HepG2 (cell line): ENCODE data around the gene RPL6. TPM values are rescaled to one million over a fixed set of nuclear protein-coding genes. Genes with fewer than 3 reads are reported as not detected.

Experiments used
- ATF2 ChIP-seq: sonication (generic); formaldehyde crosslinking; IDR thresholded peaks from 2 replicates; pipeline ENCODE4 v1.4.0; 2020; ENCODE audit warnings: missing genetic modification reagents
- CREM ChIP-seq, 2 experiments: sonication (generic) in 1 of 2; formaldehyde crosslinking in 1 of 2; IDR thresholded peaks; 2 replicates each; pipeline versions ENCODE4 v1.4.0 to v1.6.1; 2016 to 2020; ENCODE audit warnings: antibody characterized with exemption in 1 of 2, mild to moderate bottlenecking in 1 of 2, missing genetic modification reagents in 1 of 2
- FOXA3 ChIP-seq: IDR thresholded peaks from 2 replicates; pipeline ENCODE4 v1.6.1; 2016; ENCODE audit warnings: missing genetic modification reagents, missing compliant biosample characterization
- GTF3A ChIP-seq: sonication (generic); formaldehyde crosslinking; conservative IDR thresholded peaks from 2 replicates; pipeline ENCODE4 v1.4.0; 2020; ENCODE audit warnings: mild to moderate bottlenecking, missing genetic modification reagents
- HDAC1 ChIP-seq: sonication (generic); formaldehyde crosslinking; IDR thresholded peaks from 2 replicates; pipeline ENCODE4 v1.5.1; 2020; ENCODE audit warnings: mild to moderate bottlenecking, missing genetic modification reagents
- HNRNPL ChIP-seq: fragments of 200-400 bp; formaldehyde crosslinking; IDR thresholded peaks from 2 replicates; pipeline ENCODE4 v1.6.1; 2017; ENCODE audit warnings: mild to moderate bottlenecking, low read depth, low read length
- IKZF5 ChIP-seq: IDR thresholded peaks from 2 replicates; pipeline ENCODE4 v1.6.1; 2018; ENCODE audit warnings: missing genetic modification reagents, mild to moderate bottlenecking, missing compliant biosample characterization
- IRF2 ChIP-seq: IDR thresholded peaks from 2 replicates; pipeline ENCODE4 v1.6.1; 2018; ENCODE audit warnings: missing genetic modification reagents, missing compliant biosample characterization
- NR2C2 ChIP-seq: sonication (generic); formaldehyde crosslinking; IDR thresholded peaks from 2 replicates; pipeline ENCODE4 v1.4.0; 2020; ENCODE audit warnings: missing genetic modification reagents, mild to moderate bottlenecking, moderate library complexity, borderline replicate concordance
- PHF5A ChIP-seq: IDR thresholded peaks from one replicate; pipeline ENCODE4 v1.6.1; 2018; ENCODE audit warnings: low read depth, missing genetic modification reagents; ENCODE audit not compliant: unreplicated experiment
- SP5 ChIP-seq: IDR thresholded peaks from 2 replicates; pipeline ENCODE4 v1.6.1; 2016; ENCODE audit warnings: low read depth, borderline replicate concordance
- TAF1 ChIP-seq: sonication (generic); formaldehyde crosslinking; IDR thresholded peaks from 2 replicates; pipeline ENCODE4 v1.4.0; 2020; ENCODE audit warnings: missing genetic modification reagents
- TCF7L2 ChIP-seq: IDR thresholded peaks from 2 replicates; pipeline ENCODE4 v1.6.1; 2011; ENCODE audit warnings: mild to moderate bottlenecking, low read depth, low read length, moderate library complexity
- TMF1 ChIP-seq: sonication (generic); formaldehyde crosslinking; IDR thresholded peaks from 2 replicates; pipeline ENCODE4 v1.8.1; 2022; ENCODE audit warnings: low read depth, missing genetic modification reagents
- ZBTB10 ChIP-seq: sonication (generic); formaldehyde crosslinking; IDR thresholded peaks from 2 replicates; pipeline ENCODE4 v1.4.0; 2020; ENCODE audit warnings: missing genetic modification reagents, borderline replicate concordance
- ZBTB8A ChIP-seq: sonication (generic); formaldehyde crosslinking; IDR thresholded peaks from 2 replicates; pipeline ENCODE4 v1.4.0; 2020; ENCODE audit warnings: mild to moderate bottlenecking, low read depth, missing genetic modification reagents, borderline replicate concordance
- ZNF75D ChIP-seq: sonication (generic); formaldehyde crosslinking; IDR thresholded peaks from 2 replicates; pipeline ENCODE4 v1.8.1; 2023; ENCODE audit warnings: missing genetic modification reagents, mild to moderate bottlenecking, borderline replicate concordance
- polyA plus RNA-seq, 8 experiments: library from polyadenylated mRNA; depleted of rRNA in 3 of 8; stranded (reverse) in 7 of 8; unstranded in 1 of 8; fragments of >200 nt; fragmentation: Illumina TruSeq in 4 of 8; extraction: Trizol in 4 of 8; gene quantifications; 2 replicates each; pipeline versions ENCODE4 v1.2.1 to v1.2.3, GENCODE V29; 2011 to 2016; ENCODE audit warnings: low read depth in 4 of 8, missing spikeins in 1 of 8, mixed read lengths in 1 of 8; ENCODE audit not compliant: insufficient read depth in 1 of 8
- total RNA-seq, 5 experiments: library from RNA; depleted of rRNA; stranded (reverse); fragments of >200 nt; fragmentation: Illumina TruSeq; extraction: Trizol; gene quantifications; 2 replicates each; pipeline ENCODE4 v1.2.3, GENCODE V29; 2016; ENCODE audit warnings: low read depth in 1 of 5
- TF ChIP-seq, protein P1 (sequence below): sonication (generic); formaldehyde crosslinking; IDR thresholded peaks from 2 replicates; pipeline ENCODE4 v1.5.1; 2020; ENCODE audit warnings: mild to moderate bottlenecking, missing genetic modification reagents, borderline replicate concordance
- TF ChIP-seq, protein P2 (sequence below): sonication (generic); formaldehyde crosslinking; IDR thresholded peaks from 2 replicates; pipeline ENCODE4 v1.5.0; 2020; ENCODE audit warnings: missing genetic modification reagents, mild to moderate bottlenecking, borderline replicate concordance
- TF ChIP-seq, protein P3 (sequence below): sonication (generic); formaldehyde crosslinking; IDR thresholded peaks from 2 replicates; pipeline ENCODE4 v1.4.0; 2020; ENCODE audit warnings: missing genetic modification reagents, borderline replicate concordance

The RPL6 gene
- total and polyA plus RNA-seq, 2 of the 13 experiments (the other 11 are each of a cell fraction or from before 2014, with no cell fraction given) = 1,551 to 1,719 TPM

- TF ChIP-seq ZBTB10 (CRISPR knock-in tag) (no peak), ZNF75D (no peak), SP5 (CRISPR knock-in tag) (peak; percentile 91), TCF7L2 (no peak), CREM (IDR thresholded peaks at IDR 0.05) (no peak), CREM (CRISPR knock-in tag; IDR thresholded peaks at IDR 0.05) (no peak), PHF5A (no peak), FOXA3 (peak; percentile 48), NR2C2 (CRISPR knock-in tag) (peak; percentile 69), HDAC1 (CRISPR knock-in tag) (peak; percentile 70), IKZF5 (CRISPR knock-in tag) (peak; percentile 52), TMF1 (CRISPR knock-in tag) (no peak), GTF3A (CRISPR knock-in tag) (no peak), HNRNPL (no peak), TAF1 (CRISPR knock-in tag) (peak; percentile 86), ATF2 (0 out of 2 replicates have a peak, but pooled peaks have one; percentile 44), ZBTB8A (CRISPR knock-in tag) (no peak), IRF2 (0 out of 2 replicates have a peak, but pooled peaks have one; percentile 35)
- TF ChIP-seq, protein P1, sequence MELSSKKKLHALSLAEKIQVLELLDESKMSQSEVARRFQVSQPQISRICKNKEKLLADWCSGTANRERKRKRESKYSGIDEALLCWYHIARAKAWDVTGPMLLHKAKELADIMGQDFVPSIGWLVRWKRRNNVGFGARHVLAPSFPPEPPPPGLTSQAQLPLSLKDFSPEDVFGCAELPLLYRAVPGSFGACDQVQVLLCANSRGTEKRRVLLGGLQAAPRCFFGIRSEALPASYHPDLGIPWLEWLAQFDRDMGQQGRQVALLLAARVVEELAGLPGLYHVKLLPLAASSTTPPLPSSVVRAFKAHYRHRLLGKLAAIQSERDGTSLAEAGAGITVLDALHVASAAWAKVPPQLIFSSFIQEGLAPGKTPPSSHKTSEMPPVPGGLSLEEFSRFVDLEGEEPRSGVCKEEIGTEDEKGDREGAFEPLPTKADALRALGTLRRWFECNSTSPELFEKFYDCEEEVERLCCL (CRISPR knock-in tag) = no peak
- TF ChIP-seq, protein P2, sequence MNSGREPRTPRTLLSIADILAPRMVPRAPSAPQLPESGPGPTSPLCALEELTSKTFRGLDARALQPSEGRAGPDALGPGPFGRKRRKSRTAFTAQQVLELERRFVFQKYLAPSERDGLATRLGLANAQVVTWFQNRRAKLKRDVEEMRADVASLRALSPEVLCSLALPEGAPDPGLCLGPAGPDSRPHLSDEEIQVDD (CRISPR knock-in tag) = peak; percentile 29; the same call in 1 of the 2 replicates
- TF ChIP-seq, protein P3, sequence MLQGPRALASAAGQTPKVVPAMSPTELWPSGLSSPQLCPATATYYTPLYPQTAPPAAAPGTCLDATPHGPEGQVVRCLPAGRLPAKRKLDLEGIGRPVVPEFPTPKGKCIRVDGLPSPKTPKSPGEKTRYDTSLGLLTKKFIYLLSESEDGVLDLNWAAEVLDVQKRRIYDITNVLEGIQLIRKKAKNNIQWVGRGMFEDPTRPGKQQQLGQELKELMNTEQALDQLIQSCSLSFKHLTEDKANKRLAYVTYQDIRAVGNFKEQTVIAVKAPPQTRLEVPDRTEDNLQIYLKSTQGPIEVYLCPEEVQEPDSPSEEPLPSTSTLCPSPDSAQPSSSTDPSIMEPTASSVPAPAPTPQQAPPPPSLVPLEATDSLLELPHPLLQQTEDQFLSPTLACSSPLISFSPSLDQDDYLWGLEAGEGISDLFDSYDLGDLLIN = no peak
Observed at GRCh38 chr12:112381883-112382796, 27.3 kb downstream of the RPL6 start, which contains the start of gene HECTD4 (continued).
